Measurements from ENCODE around the gene OCA2. TPM values are rescaled to one million over a fixed set of nuclear protein-coding genes. Genes with fewer than 3 reads are reported as not detected.

Gene OCA2
- total and polyA plus RNA-seq, 10 donors, result 0.39 to 3.0 (median 1.0) TPM

DNA sequence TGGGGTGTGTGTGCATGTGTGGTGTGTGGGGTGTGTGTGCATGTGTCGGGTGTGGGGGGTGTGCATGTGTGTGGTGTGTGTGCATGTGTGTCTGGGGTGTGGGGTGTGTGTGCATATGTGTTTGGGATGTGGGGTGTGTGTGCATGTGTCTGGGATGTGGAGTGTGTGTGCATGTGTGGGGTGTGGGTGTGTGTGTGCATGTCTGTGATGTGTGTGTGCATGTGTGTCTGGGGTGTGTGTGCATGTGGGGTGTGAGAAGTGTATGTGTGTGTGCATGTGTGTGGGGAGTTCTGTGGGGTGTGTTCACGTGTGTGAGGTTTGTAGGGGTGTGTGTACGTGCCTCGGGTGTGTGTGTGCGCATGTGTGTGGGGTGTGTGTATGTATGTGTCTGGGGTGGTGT lies 6.7 kb upstream of the OCA2 start:
- no peak for TF ChIP-seq POLR2AphosphoS5 (IDR thresholded peaks at IDR 0.05)
- TF ChIP-seq POLR2A (IDR thresholded peaks at IDR 0.05), result no peak
- TF ChIP-seq CTCF (IDR thresholded peaks at IDR 0.05 in 8 of 11, conservative IDR thresholded peaks at IDR 0.05 in 3 of 11), result no peak
- intact Hi-C loops (cut with DNase I; ENCODE audit: low total_unique reads), result no loop called here

DNA sequence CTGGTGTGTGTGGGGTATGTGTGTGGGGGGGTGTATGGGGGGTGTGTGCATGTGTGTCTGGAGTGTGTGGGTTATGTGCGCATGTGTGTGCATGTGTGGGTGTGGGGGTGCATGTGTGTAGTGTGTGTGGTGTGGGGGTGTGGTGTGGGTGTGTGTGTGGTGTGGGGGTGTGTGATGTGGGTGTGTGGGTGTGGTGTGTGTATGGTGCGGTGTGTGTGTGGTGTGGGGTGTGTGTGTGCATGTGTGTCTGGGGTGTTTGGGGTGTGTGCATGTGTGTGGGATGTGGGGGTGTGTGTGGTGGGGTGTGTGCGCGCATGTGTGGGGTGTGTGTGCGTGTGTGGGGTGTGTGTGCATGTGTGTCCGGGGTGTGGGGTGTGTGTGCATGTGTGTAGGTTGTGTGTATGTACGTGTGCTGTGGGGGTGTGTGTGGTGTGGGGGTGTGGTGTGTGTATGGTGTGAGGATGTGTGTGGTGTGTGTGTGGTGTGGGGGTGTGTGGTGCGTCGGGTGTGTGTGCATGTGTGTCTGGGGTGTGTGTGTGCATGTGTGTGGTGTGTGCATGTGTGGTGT lies 6.2 kb upstream of the OCA2 start:
- Histone ChIP-seq H3K36me3 (no peaks in the 10 kb centered on the region), H3K4me1 (peaks cover 5 to 22% (median 18%) of the 10 kb centered on the region in 6 donors), H3K27ac (no peak overlapping the region), H3K9me3 (peaks cover 0 to 6% (median 0%) of the 10 kb centered on the region in 8 donors), H3K4me3 (no peak overlapping the region), H3K27me3 (replicated peaks in 1 of 7) (peaks cover 0 to 73% (median 28%) of the 10 kb centered on the region in 7 donors)
- DNase-seq, result no peak
- WGBS, 5 donors, result 91 to 97% (median 93%) methylated on average over 9 of the region's 9 CpGs
- intact Hi-C loops (cut with DNase I; ENCODE audit: low total_unique reads), result no loop called here
- TF ChIP-seq POLR2A (IDR thresholded peaks at IDR 0.05) (no peak), CTCF (IDR thresholded peaks at IDR 0.05 in 8 of 11, conservative IDR thresholded peaks at IDR 0.05 in 3 of 11) (no peak), POLR2AphosphoS5 (IDR thresholded peaks at IDR 0.05) (no peak)

More for the DNA sequence above, 6.7 kb upstream of the OCA2 start:
- WGBS, 5 donors, result 78 to 90% (median 88%) methylated on average over 5 of the region's 5 CpGs
- Histone ChIP-seq H3K27me3 (replicated peaks in 1 of 7) (peaks cover 0 to 68% (median 23%) of the 10 kb centered on the region in 7 donors), H3K36me3 (peaks cover 0 to 3% (median 0%) of the 10 kb centered on the region in 6 donors), H3K27ac (no peak overlapping the region), H3K4me3 (no peak overlapping the region), H3K9me3 (peaks cover 0 to 6% (median 0%) of the 10 kb centered on the region in 8 donors), H3K4me1 (peaks cover 5 to 22% (median 18%) of the 10 kb centered on the region in 6 donors)
- DNase-seq, result no peak

GRCh38 chr15:28104326-28104725 lies 5.2 kb upstream of the OCA2 start:
- Histone ChIP-seq H3K27me3 (replicated peaks in 1 of 7) (peaks cover 0 to 83% (median 34%) of the 10 kb centered on the region in 7 donors), H3K36me3 (no peaks in the 10 kb centered on the region), H3K27ac (no peak overlapping the region), H3K4me1 (peaks cover 5 to 26% (median 21%) of the 10 kb centered on the region in 6 donors), H3K4me3 (no peak overlapping the region), H3K9me3 (peaks cover 0 to 6% (median 0%) of the 10 kb centered on the region in 8 donors)
- peak; percentile 65 for DNase-seq
- WGBS, 5 donors, result 88 to 98% (median 93%) methylated on average over 10 of the region's 10 CpGs
- intact Hi-C loops (cut with DNase I; ENCODE audit: low total_unique reads), result no loop called here
- TF ChIP-seq POLR2A (IDR thresholded peaks at IDR 0.05), result no peak
- no peak for TF ChIP-seq POLR2AphosphoS5 (IDR thresholded peaks at IDR 0.05)
- TF ChIP-seq CTCF (IDR thresholded peaks at IDR 0.05 in 8 of 11, conservative IDR thresholded peaks at IDR 0.05 in 3 of 11), result no peak

GRCh38 chr15:28103831-28104230 lies 4.7 kb upstream of the OCA2 start:
- Histone ChIP-seq H3K9me3 (peaks cover 0 to 6% (median 0%) of the 10 kb centered on the region in 8 donors), H3K4me1 (peaks cover 6 to 31% (median 26%) of the 10 kb centered on the region in 6 donors), H3K27me3 (replicated peaks in 1 of 7) (peaks cover 0 to 88% (median 39%) of the 10 kb centered on the region in 7 donors), H3K36me3 (no peaks in the 10 kb centered on the region), H3K4me3 (no peak overlapping the region), H3K27ac (no peak overlapping the region)
- intact Hi-C loops (cut with DNase I; ENCODE audit: low total_unique reads), result no loop called here
- TF ChIP-seq CTCF (IDR thresholded peaks at IDR 0.05 in 8 of 11, conservative IDR thresholded peaks at IDR 0.05 in 3 of 11) (no peak), POLR2AphosphoS5 (IDR thresholded peaks at IDR 0.05) (no peak), POLR2A (IDR thresholded peaks at IDR 0.05) (no peak)
- WGBS, 5 donors, result 83 to 91% (median 90%) methylated on average over 10 of the region's 10 CpGs
- peak; percentile 70 for DNase-seq
